Measurements from ENCODE around the gene THUMPD2. TPM values are rescaled to one million over a fixed set of nuclear protein-coding genes. Genes with fewer than 3 reads are reported as not detected.

The THUMPD2 gene
- total RNA-seq, 2 experiments from 2014 or later: 12.9 to 15.4 TPM

DNA sequence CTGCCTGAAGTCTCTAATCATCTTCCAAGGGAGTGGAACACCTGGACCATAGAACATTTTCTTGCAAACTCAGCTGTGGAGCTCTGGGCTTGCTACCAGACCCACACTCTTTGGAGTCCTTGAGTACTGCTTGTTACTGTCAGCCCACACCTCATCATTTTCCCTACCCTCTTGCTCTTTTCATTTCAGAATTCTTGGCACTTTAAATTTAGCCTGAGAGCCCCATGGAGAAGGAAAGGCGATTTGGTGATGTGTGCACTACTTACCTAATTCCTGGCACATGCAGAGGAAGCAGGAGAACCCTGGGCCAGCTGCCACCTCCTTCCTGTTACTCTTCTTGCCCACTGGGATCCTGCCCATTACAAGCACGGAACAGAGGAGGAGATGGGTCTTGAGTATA, 81.6 kb downstream of the THUMPD2 start:
- peaks cover 5% of the 10 kb centered on the region for H3K9me3 Mint-ChIP-seq

DNA sequence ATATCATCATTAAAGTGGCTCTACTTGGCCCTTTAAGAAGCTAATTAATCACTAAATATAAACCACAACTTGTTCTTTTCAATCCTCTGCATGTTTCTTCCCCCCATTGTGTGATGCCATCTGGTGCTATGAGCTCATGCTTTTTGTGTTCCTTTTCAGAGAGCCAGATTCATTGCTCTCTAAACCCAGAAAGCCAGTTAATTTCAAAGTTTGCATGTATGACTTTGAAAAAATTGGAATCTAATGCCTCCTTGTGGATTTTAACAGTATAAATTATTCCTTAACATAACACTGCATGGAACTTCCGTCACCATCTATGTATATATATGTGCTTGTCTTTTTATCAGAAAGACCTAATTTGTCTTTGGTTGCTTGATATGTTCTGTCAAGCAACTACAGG, 82.2 kb downstream of the THUMPD2 start:
- no peak for ATAC-seq (ENCODE audit: low read depth)
- Mint-ChIP-seq H3K4me3 (no peak overlapping the region), H3K4me1 (no peaks in the 10 kb centered on the region), H3K36me3 (no peaks in the 10 kb centered on the region), H3K27me3 (peaks cover 24% of the 10 kb centered on the region), H3K27ac (no peak overlapping the region), H3K9me3 (peaks cover 5% of the 10 kb centered on the region)
- POLR2A ChIA-PET: no interaction called here
- no peak for DNase-seq

More for the DNA sequence above, 81.6 kb downstream of the THUMPD2 start:
- Mint-ChIP-seq H3K4me3 (no peak overlapping the region), H3K27ac (no peak overlapping the region), H3K27me3 (peaks cover 24% of the 10 kb centered on the region), H3K4me1 (no peaks in the 10 kb centered on the region), H3K36me3 (no peaks in the 10 kb centered on the region)
- ATAC-seq (ENCODE audit: low read depth) (no peak), DNase-seq (no peak)
- POLR2A ChIA-PET: no interaction called here

DNA sequence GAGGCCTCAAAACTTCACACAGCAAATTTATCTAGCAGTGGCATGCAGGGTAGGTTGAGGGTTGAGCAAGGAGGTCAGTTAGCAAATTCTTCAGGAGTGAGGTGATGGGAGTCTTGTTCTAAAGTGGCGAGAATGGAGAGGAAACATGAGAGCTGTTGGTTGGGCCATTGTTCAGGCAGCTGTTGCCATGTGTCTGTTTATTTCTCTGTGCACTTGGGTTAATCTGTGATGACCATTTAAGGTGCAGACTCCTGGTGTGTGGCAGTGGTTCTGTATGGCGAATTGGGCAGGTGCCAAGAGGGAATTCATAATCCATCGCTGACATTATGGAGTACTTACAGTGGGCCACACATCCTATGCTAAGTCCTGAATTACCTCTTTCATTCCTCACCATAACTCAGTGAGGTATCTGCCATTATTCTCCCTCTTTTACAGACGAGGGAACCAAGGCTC, 82.9 kb downstream of the THUMPD2 start:
- H3K4me1 Mint-ChIP-seq: no peaks in the 10 kb centered on the region
- ATAC-seq (ENCODE audit: low read depth) (no peak), DNase-seq (no peak)
- H3K36me3 Mint-ChIP-seq: no peaks in the 10 kb centered on the region
- peaks cover 22% of the 10 kb centered on the region for H3K27me3 Mint-ChIP-seq
- no peak overlapping the region for H3K4me3 Mint-ChIP-seq
- peaks cover 1% of the 10 kb centered on the region for H3K9me3 Mint-ChIP-seq
- no peak overlapping the region for H3K27ac Mint-ChIP-seq
- POLR2A ChIA-PET: no interaction called here

DNA sequence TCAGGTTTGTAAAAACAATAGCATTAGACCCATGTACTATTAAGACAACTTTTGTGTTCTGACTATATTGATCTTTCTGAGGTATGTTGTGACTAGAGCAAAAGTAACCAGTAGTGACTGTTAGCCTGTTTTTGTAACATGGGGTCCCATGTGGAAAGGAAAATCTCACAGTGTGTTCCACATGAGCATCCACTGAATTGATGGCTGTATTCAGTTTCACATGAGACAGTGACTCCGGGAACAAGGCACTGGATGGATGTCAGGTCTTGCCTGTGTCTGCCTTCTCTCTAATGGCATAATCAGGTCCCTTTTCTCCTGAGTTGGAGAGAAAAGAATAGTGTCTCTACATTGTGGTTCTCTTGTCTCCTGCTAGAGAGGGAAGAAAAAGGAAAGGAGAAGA, 85.8 kb downstream of the THUMPD2 start:
- Mint-ChIP-seq H3K27ac (no peak overlapping the region), H3K27me3 (peaks cover 20% of the 10 kb centered on the region), H3K36me3 (peaks cover 3% of the 10 kb centered on the region), H3K4me3 (no peak overlapping the region), H3K9me3 (peaks cover 3% of the 10 kb centered on the region), H3K4me1 (no peaks in the 10 kb centered on the region)
- POLR2A ChIA-PET: no interaction called here
- no peak for ATAC-seq (ENCODE audit: low read depth)
- no peak for DNase-seq

DNA sequence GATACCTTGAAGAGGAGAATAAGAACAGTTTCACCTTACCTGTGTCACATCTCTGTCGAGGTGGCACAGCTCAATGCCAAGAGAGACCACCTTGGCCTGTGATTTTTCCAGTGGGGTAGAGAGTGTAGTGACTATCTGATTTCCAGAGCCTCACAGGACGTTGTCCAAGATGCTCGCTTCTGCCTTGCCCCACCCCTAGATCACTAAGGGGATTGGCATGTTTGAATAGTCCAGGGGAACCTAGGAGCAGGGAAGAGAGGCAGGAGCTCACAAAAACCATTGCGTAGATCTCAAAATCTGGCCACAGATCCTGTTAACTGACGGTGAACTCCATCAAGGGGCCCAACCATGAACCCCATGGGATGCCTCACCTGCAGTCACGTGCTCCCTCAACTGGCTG, 89.2 kb downstream of the THUMPD2 start:
- Mint-ChIP-seq H3K9me3 (peaks cover 3% of the 10 kb centered on the region), H3K4me1 (no peaks in the 10 kb centered on the region), H3K27ac (no peak overlapping the region), H3K36me3 (peaks cover 3% of the 10 kb centered on the region), H3K4me3 (no peak overlapping the region), H3K27me3 (peaks cover 24% of the 10 kb centered on the region)
- ATAC-seq (ENCODE audit: low read depth): no peak
- no peak for DNase-seq
- POLR2A ChIA-PET: no interaction called here

DNA sequence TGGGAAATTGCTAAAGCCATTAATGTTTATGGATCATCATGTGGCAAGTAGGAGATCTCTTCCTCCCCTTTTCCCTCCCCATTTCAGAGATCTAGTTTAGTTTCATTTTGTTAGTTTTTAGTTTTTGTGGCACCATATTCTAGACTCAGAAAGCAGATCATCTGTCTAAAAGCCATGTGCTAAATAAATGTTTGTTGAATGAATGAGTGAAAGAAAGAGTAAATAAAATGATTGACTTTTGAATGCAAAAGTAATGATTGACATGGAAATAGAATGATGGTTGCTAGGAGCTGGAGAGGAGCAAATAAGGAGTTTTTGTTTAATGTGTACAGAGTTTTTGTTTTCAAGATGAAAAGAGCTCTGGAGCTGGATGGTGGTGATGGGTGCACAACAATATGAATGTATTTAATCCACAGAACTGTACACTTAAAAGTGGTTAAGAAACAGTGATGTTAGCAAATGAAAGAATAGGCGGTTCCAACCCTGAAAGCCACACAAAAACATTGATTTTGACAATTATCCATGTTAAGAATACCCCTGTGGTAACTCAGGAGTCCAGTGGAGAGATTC, 89.7 kb downstream of the THUMPD2 start:
- Mint-ChIP-seq H3K27ac (no peak overlapping the region), H3K4me3 (no peak overlapping the region), H3K9me3 (peaks cover 3% of the 10 kb centered on the region), H3K4me1 (no peaks in the 10 kb centered on the region), H3K36me3 (peaks cover 3% of the 10 kb centered on the region), H3K27me3 (peaks cover 26% of the 10 kb centered on the region)
- POLR2A ChIA-PET: no interaction called here
- ATAC-seq (ENCODE audit: low read depth) (no peak), DNase-seq (no peak)

DNA sequence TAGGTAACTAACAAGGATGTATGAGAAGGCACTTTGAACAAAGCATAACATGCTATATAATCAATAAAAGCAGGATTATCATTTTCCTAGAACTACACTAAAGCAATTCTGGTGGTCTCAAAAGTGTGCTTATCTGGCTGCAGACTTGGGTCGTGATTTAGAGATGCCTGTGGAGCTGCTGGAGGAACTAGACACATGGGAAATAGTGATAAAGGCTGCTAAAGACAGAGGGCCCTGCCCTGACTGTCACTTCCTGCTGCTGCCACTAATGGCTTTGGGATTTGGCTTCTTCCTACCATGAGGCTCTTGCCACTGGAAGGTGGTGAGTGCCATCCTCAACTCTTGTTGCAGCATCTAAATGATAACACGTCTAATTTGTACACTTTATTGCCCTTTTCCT, 90.9 kb downstream of the THUMPD2 start:
- Mint-ChIP-seq H3K9me3 (peaks cover 3% of the 10 kb centered on the region), H3K27ac (no peak overlapping the region), H3K27me3 (peaks cover 21% of the 10 kb centered on the region), H3K4me1 (no peaks in the 10 kb centered on the region), H3K36me3 (peaks cover 3% of the 10 kb centered on the region), H3K4me3 (no peak overlapping the region)
- DNase-seq (no peak), ATAC-seq (ENCODE audit: low read depth) (no peak)
- POLR2A ChIA-PET: no interaction called here

DNA sequence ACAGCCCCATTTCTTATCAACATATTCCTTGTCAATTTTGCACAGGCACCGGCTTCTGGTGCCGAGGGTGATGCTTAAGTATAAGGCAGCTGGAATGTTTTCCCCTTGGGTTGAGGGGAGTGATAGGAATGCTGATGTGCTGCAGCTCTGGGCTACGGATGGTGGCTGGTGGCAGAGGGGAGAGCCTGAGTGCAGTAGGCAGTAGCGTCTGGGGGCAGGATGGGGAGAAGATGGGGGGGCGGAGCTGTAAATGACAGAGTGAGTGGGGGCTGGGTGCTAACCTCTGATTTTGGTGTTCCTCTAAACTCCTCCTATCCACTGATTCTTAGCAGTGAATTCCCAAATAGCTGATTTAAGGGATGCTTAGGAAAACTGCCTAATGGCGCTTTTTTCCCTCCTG, 92.6 kb downstream of the THUMPD2 start:
- H3K36me3 Mint-ChIP-seq: peaks cover 3% of the 10 kb centered on the region
- POLR2A ChIA-PET: no interaction called here
- ATAC-seq (ENCODE audit: low read depth): no peak
- no peak overlapping the region for H3K4me3 Mint-ChIP-seq
- peaks cover 24% of the 10 kb centered on the region for H3K27me3 Mint-ChIP-seq
- H3K27ac Mint-ChIP-seq: no peak overlapping the region
- no peaks in the 10 kb centered on the region for H3K4me1 Mint-ChIP-seq
- peaks cover 3% of the 10 kb centered on the region for H3K9me3 Mint-ChIP-seq
- no peak for DNase-seq

Other genes starting within 250 kb of the THUMPD2 start
- under 1 TPM; 0.17 to 0.23 TPM for gene TMEM178A, start 113.3 kb downstream of the THUMPD2 start, total RNA-seq